Trophoblast cell (in vitro differentiated cells and primary cell): ENCODE measurements around the gene CT47C1.
A peak's percentile ranks its signal among the peaks of the same experiment; 100 is the strongest.

Source experiments
- DNase-seq, 2 donors: peaks; one replicate each; pipeline ENCODE4 v3.0.0-alpha.2; 2016
- H2AFZ ChIP-seq: 2 replicates; pipeline ENCODE4 v1.6.1; 2013; ENCODE audit warnings: low read length, moderate library complexity, mild to moderate bottlenecking; ENCODE audit not compliant: insufficient read depth, poor library complexity
- H2AK5ac ChIP-seq: 2 replicates; pipeline ENCODE4 v1.6.1; 2013; ENCODE audit warnings: mild to moderate bottlenecking, low read length
- H2BK120ac ChIP-seq: 2 replicates; pipeline ENCODE4 v1.6.1; 2013; ENCODE audit warnings: low read length, mild to moderate bottlenecking, moderate library complexity; ENCODE audit not compliant: insufficient read depth, poor library complexity
- H2BK12ac ChIP-seq: 2 replicates; pipeline ENCODE4 v1.6.1; 2013; ENCODE audit warnings: mild to moderate bottlenecking, low read length, moderate library complexity
- H2BK5ac ChIP-seq: 2 replicates; pipeline ENCODE4 v1.6.1; 2013; ENCODE audit warnings: low read length, low read depth, moderate library complexity, mild to moderate bottlenecking; ENCODE audit not compliant: poor library complexity
- H3K14ac ChIP-seq: 2 replicates; pipeline ENCODE4 v1.6.1; 2013; ENCODE audit warnings: mild to moderate bottlenecking, low read length
- H3K18ac ChIP-seq: 2 replicates; pipeline ENCODE4 v1.6.1; 2013; ENCODE audit warnings: mild to moderate bottlenecking, low read length
- H3K23ac ChIP-seq: 2 replicates; pipeline ENCODE4 v1.6.1; 2013; ENCODE audit warnings: low read length
- H3K27ac ChIP-seq: 2 replicates; pipeline ENCODE4 v1.5.1; 2013; ENCODE audit warnings: low read depth, mild to moderate bottlenecking, inconsistent platforms, low read length, moderate library complexity
- H3K27me3 ChIP-seq: 2 replicates; pipeline ENCODE4 v1.6.1; 2013; ENCODE audit warnings: inconsistent platforms, mild to moderate bottlenecking, low read length, moderate library complexity; ENCODE audit not compliant: insufficient read depth
- H3K36me3 ChIP-seq, 2 experiments: 1 replicate in 1 of 2; 2 replicates in 1 of 2; pipeline ENCODE4 v1.6.1; 2013; ENCODE audit warnings: low read length in 2 of 2, mild to moderate bottlenecking in 2 of 2, moderate library complexity in 1 of 2; ENCODE audit not compliant: insufficient read depth in 2 of 2, control insufficient read depth in 1 of 2
- H3K4ac ChIP-seq: 2 replicates; pipeline ENCODE4 v1.6.1; 2013; ENCODE audit warnings: low read depth, mild to moderate bottlenecking, low read length, moderate library complexity
- H3K4me1 ChIP-seq, 2 experiments: 1 replicate in 1 of 2; 2 replicates in 1 of 2; pipeline ENCODE4 v1.6.1; 2013; ENCODE audit warnings: low read length in 2 of 2, mild to moderate bottlenecking in 2 of 2, moderate library complexity in 1 of 2; ENCODE audit not compliant: insufficient read depth in 2 of 2, control insufficient read depth in 1 of 2
- H3K4me2 ChIP-seq: 2 replicates; pipeline ENCODE4 v1.6.1; 2013; ENCODE audit warnings: inconsistent platforms, mild to moderate bottlenecking, low read length, moderate library complexity
- H3K4me3 ChIP-seq: 2 replicates; pipeline ENCODE4 v1.5.1; 2013; ENCODE audit warnings: mild to moderate bottlenecking, low read depth, low read length, inconsistent platforms
- H3K79me1 ChIP-seq: one replicate; pipeline ENCODE4 v1.6.1; 2013; ENCODE audit warnings: low read length
- H3K79me2 ChIP-seq: 2 replicates; pipeline ENCODE4 v1.6.1; 2013; ENCODE audit warnings: low read length, mild to moderate bottlenecking; ENCODE audit not compliant: control insufficient read depth, insufficient read depth, poor library complexity
- H3K9ac ChIP-seq: 2 replicates; pipeline ENCODE4 v1.6.1; 2013; ENCODE audit warnings: mild to moderate bottlenecking, low read length
- H3K9me3 ChIP-seq: 2 replicates; pipeline ENCODE4 v1.6.1; 2013; ENCODE audit warnings: low read depth, mild to moderate bottlenecking, control low read depth, inconsistent platforms, low read length; ENCODE audit not compliant: insufficient read depth
- H4K12ac ChIP-seq: 2 replicates; pipeline ENCODE4 v1.6.1; 2013; ENCODE audit warnings: low read depth, mild to moderate bottlenecking, low read length, moderate library complexity
- H4K8ac ChIP-seq: 2 replicates; pipeline ENCODE4 v1.6.1; 2013; ENCODE audit warnings: low read depth, mild to moderate bottlenecking, low read length, moderate library complexity
- H4K91ac ChIP-seq: one replicate; pipeline ENCODE4 v1.6.1; 2013; ENCODE audit warnings: low read depth, mild to moderate bottlenecking, low read length, moderate library complexity
- WGBS: extraction: QIAGEN DNeasy Blood & Tissue Kit; methylation state at CpG from one replicate; pipeline ENCODE4 v1.1.7; 2013; ENCODE audit warnings: missing lambda C conversion rate; ENCODE audit not compliant: insufficient read length, insufficient coverage; ENCODE audit errors: extremely low coverage; 5-methylcytosine and 5-hydroxymethylcytosine counted together

CT47C1 gene

GRCh38 chrX:119040432-119040831 is 32.4 kb upstream of the CT47C1 start:
- Histone ChIP-seq H4K8ac (no peak overlapping the region), H4K91ac (no peak overlapping the region), H2BK12ac (no peak overlapping the region), H2AFZ (no peak overlapping the region), H2BK120ac (no peak overlapping the region), H3K79me1 (no peaks in the 10 kb centered on the region), H3K4ac (no peak overlapping the region), H3K36me3 (no peaks in the 10 kb centered on the region), H3K9me3 (no peaks in the 10 kb centered on the region), H3K4me2 (no peak overlapping the region), H3K27ac (no peak overlapping the region), H3K4me3 (no peak overlapping the region), H3K23ac (no peak overlapping the region), H3K18ac (no peak overlapping the region), H2AK5ac (no peak overlapping the region), H3K4me1 (no peaks in the 10 kb centered on the region), H4K12ac (no peak overlapping the region), H3K79me2 (no peaks in the 10 kb centered on the region), H2BK5ac (no peak overlapping the region), H3K27me3 (no peaks in the 10 kb centered on the region), H3K14ac (no peak overlapping the region), H3K9ac (no peak overlapping the region)
- WGBS, result no CpG with 5 or more reads among the region's 6 CpGs
- no peak for DNase-seq

DNA sequence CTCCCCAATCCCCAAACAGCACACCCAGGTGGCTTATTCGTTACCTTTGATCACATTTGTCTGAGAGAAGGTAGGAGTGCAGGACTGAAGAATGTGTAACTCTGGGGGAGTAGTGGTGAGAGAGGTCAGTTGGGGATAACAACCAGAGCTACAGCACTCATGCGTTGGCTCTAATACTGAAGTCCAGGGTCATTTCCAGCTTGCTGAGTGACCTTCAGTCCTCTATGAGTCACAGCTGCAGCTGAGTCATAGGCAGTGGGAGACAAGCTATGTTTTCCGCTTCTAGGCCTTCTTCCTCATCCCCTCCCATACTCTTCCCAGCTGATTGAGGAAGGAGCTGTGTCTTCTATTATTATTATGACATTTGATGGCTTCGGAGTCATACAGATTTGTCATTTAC is 31.6 kb upstream of the CT47C1 start:
- WGBS, result no CpG with 5 or more reads among the region's 4 CpGs
- H3K4me1 ChIP-seq, result no peaks in the 10 kb centered on the region
- no peaks in the 10 kb centered on the region for H3K79me2 ChIP-seq
- no peak overlapping the region for H2BK120ac ChIP-seq
- no peak overlapping the region for H4K91ac ChIP-seq
- peak in 1 of 2 donors; percentile 59 for DNase-seq
- no peaks in the 10 kb centered on the region for H3K36me3 ChIP-seq
- no peak overlapping the region for H2BK12ac ChIP-seq
- H2BK5ac ChIP-seq, result no peak overlapping the region
- no peak overlapping the region for H4K12ac ChIP-seq
- H3K4ac ChIP-seq, result no peak overlapping the region
- no peak overlapping the region for H3K18ac ChIP-seq
- H2AK5ac ChIP-seq, result no peak overlapping the region
- no peak overlapping the region for H2AFZ ChIP-seq
- H3K79me1 ChIP-seq, result no peaks in the 10 kb centered on the region
- no peak overlapping the region for H3K4me3 ChIP-seq
- H3K9ac ChIP-seq, result no peak overlapping the region
- H3K9me3 ChIP-seq, result no peaks in the 10 kb centered on the region
- H3K14ac ChIP-seq, result no peak overlapping the region
- H3K23ac ChIP-seq, result no peak overlapping the region
- H3K27ac ChIP-seq, result no peak overlapping the region
- H3K4me2 ChIP-seq, result no peak overlapping the region
- H4K8ac ChIP-seq, result no peak overlapping the region
- H3K27me3 ChIP-seq, result no peaks in the 10 kb centered on the region

- Histone ChIP-seq H3K79me1 (no peaks in the 10 kb centered on the region), H3K23ac (no peak overlapping the region), H3K4ac (no peak overlapping the region), H3K27me3 (no peaks in the 10 kb centered on the region), H2AK5ac (no peak overlapping the region), H3K14ac (no peak overlapping the region), H4K91ac (no peak overlapping the region), H4K8ac (no peak overlapping the region), H3K18ac (no peak overlapping the region), H3K9ac (no peak overlapping the region), H3K4me2 (no peak overlapping the region), H4K12ac (no peak overlapping the region), H2BK12ac (no peak overlapping the region), H2BK120ac (no peak overlapping the region), H2BK5ac (no peak overlapping the region), H3K27ac (no peak overlapping the region), H3K9me3 (no peaks in the 10 kb centered on the region), H3K4me3 (no peak overlapping the region), H3K4me1 (no peaks in the 10 kb centered on the region), H3K79me2 (no peaks in the 10 kb centered on the region), H2AFZ (no peak overlapping the region), H3K36me3 (no peaks in the 10 kb centered on the region)
- no peak for DNase-seq
- no CpG with 5 or more reads among the region's 3 CpGs for WGBS
Observed at GRCh38 chrX:119042040-119042439, 30.8 kb upstream of the CT47C1 start.

- H3K14ac ChIP-seq, result no peak overlapping the region
- H3K23ac ChIP-seq, result no peak overlapping the region
- H3K36me3 ChIP-seq, result no peaks in the 10 kb centered on the region
- H3K27me3 ChIP-seq, result no peaks in the 10 kb centered on the region
- H4K91ac ChIP-seq, result no peak overlapping the region
- H3K79me2 ChIP-seq, result no peaks in the 10 kb centered on the region
- no peak overlapping the region for H3K4me2 ChIP-seq
- no peak overlapping the region for H2BK5ac ChIP-seq
- WGBS, result no CpG with 5 or more reads among the region's 1 CpG
- no peak overlapping the region for H2AK5ac ChIP-seq
- no peak overlapping the region for H2BK12ac ChIP-seq
- H4K8ac ChIP-seq, result no peak overlapping the region
- no peak overlapping the region for H3K9ac ChIP-seq
- H3K79me1 ChIP-seq, result no peaks in the 10 kb centered on the region
- no peaks in the 10 kb centered on the region for H3K9me3 ChIP-seq
- DNase-seq, result peak in 1 of 2 donors; percentile 5
- H2AFZ ChIP-seq, result no peak overlapping the region
- H2BK120ac ChIP-seq, result no peak overlapping the region
- H3K27ac ChIP-seq, result no peak overlapping the region
- no peak overlapping the region for H3K18ac ChIP-seq
- no peak overlapping the region for H3K4ac ChIP-seq
- no peak overlapping the region for H3K4me3 ChIP-seq
- H3K4me1 ChIP-seq, result no peaks in the 10 kb centered on the region
- H4K12ac ChIP-seq, result no peak overlapping the region
Observed at GRCh38 chrX:119042996-119043395, 29.8 kb upstream of the CT47C1 start.
